MCF 10A (cell line): ENCODE data around the gene INPP5K. TPM values are rescaled to one million over a fixed set of nuclear protein-coding genes. Genes with fewer than 3 reads are reported as not detected.

Experiments used
- BruUV-seq: library from RNA; stranded (reverse); fragments of 400-500 nt; replicated peaks from 2 replicates; lab custom pipeline; 2021; lab: Mats Ljungman, UMichigan
- CTCF ChIA-PET: fragments of 300-600 bp; sonication (Branson Sonifier 250); formaldehyde crosslinking; extraction: SDS; loops from one replicate; lab custom pipeline; 2021; ENCODE audit warnings: antibody characterized with exemption, inconsistent platforms; lab: Yijun Ruan, JAX
- POLR2A ChIA-PET: fragments of 300-600, 350-650 bp; sonication (Branson Sonifier 250); formaldehyde crosslinking; extraction: SDS; loops from one replicate; lab custom pipeline; 2020; ENCODE audit warnings: antibody characterized with exemption, inconsistent platforms; lab: Yijun Ruan, JAX
- DNase-seq: peaks from one replicate; pipeline ENCODE4 v3.0.0-alpha.2; 2018; ENCODE audit not compliant: unreplicated experiment
- H3K27ac Mint-ChIP-seq: one replicate; pipeline ENCODE4 v1.8.0; 2022; ENCODE audit warnings: mild to moderate bottlenecking, low read depth, mixed read lengths; ENCODE audit not compliant: unreplicated experiment
- H3K27me3 Mint-ChIP-seq: one replicate; pipeline ENCODE4 v1.8.0; 2022; ENCODE audit warnings: mixed read lengths; ENCODE audit not compliant: insufficient read depth, unreplicated experiment
- H3K36me3 Mint-ChIP-seq: one replicate; pipeline ENCODE4 v1.8.0; 2022; ENCODE audit warnings: mild to moderate bottlenecking, moderate library complexity, mixed read lengths; ENCODE audit not compliant: insufficient read depth, unreplicated experiment
- H3K4me1 Mint-ChIP-seq: one replicate; pipeline ENCODE4 v1.8.0; 2022; ENCODE audit warnings: mixed read lengths; ENCODE audit not compliant: insufficient read depth, unreplicated experiment
- H3K4me3 Mint-ChIP-seq: one replicate; pipeline ENCODE4 v1.8.0; 2022; ENCODE audit warnings: mild to moderate bottlenecking, moderate library complexity, mixed read lengths; ENCODE audit not compliant: unreplicated experiment
- H3K9me3 Mint-ChIP-seq: one replicate; pipeline ENCODE4 v1.8.0; 2022; ENCODE audit warnings: mixed read lengths; ENCODE audit not compliant: unreplicated experiment
- CTCF ChIP-seq: fragments of 200-600 bp; IDR thresholded peaks from one replicate; pipeline ENCODE4 v1.8.0; 2022; ENCODE audit warnings: antibody characterized with exemption, mild to moderate bottlenecking; ENCODE audit not compliant: unreplicated experiment
- intact Hi-C: fragments of 100-400 bp; cut with micrococcal nuclease; formaldehyde crosslinking; loops from 2 replicates; pipeline ENCODE4 v1.14.1; 2022
- total RNA-seq: library from RNA; stranded (reverse); gene quantifications from 2 replicates; pipeline ENCODE4 v1.2.3, GENCODE V29; 2022

INPP5K gene
- total RNA-seq, 1 experiment from 2014 or later, result 28.9 TPM

- peaks cover 7% of the 10 kb centered on the region for H3K36me3 Mint-ChIP-seq
- intact Hi-C loops, result loop anchor here (1.0 kb wide), 1 partner anchor 35 kb away; the partner anchor contains the start of gene CRK
- ChIA-PET CTCF (interaction anchor here (1.0 kb wide), 1 partner anchor 24 kb away, joined by 3 read pairs; no protein-coding TSS in a partner anchor), POLR2A (interaction anchor here (0.6 to 4.2 kb wide), 9 partner anchors 12 to 126 kb away, joined by 3 to 45 read pairs (median 3); partner anchors contain the start of genes CRK and INPP5K)
- no peaks in the 10 kb centered on the region for H3K9me3 Mint-ChIP-seq
- no peak for TF ChIP-seq CTCF
- H3K4me3 Mint-ChIP-seq, result peak overlapping the region; percentile 83
- H3K27ac Mint-ChIP-seq, result peak overlapping the region; percentile 52
- no TSS peak for BruUV-seq
- peaks cover 24% of the 10 kb centered on the region for H3K4me1 Mint-ChIP-seq
- peak; percentile 52 for DNase-seq
- no peaks in the 10 kb centered on the region for H3K27me3 Mint-ChIP-seq
These were observed 25.6 kb downstream of the INPP5K start for GRCh38 chr17:1490643-1491442.

- Mint-ChIP-seq H3K27ac (no peak overlapping the region), H3K9me3 (no peaks in the 10 kb centered on the region), H3K4me1 (peaks cover 17% of the 10 kb centered on the region), H3K4me3 (peak overlapping the region; percentile 73), H3K36me3 (peaks cover 21% of the 10 kb centered on the region), H3K27me3 (no peaks in the 10 kb centered on the region)
- intact Hi-C loops, result no loop called here
- no TSS peak for BruUV-seq
- POLR2A ChIA-PET, result interaction anchor here (0.7 to 4.2 kb wide), 4 partner anchors 23 to 143 kb away, joined by 3 to 45 read pairs (median 12); partner anchors contain the start of gene INPP5K
- CTCF ChIA-PET, result interaction anchor here (0.9 kb wide), 1 partner anchor 123 kb away, joined by 4 read pairs; no protein-coding TSS in a partner anchor
- TF ChIP-seq CTCF, result no peak
- no peak for DNase-seq
These were observed 27.6 kb downstream of the INPP5K start for GRCh38 chr17:1488826-1489270.

- Mint-ChIP-seq H3K36me3 (peaks cover 27% of the 10 kb centered on the region), H3K9me3 (no peaks in the 10 kb centered on the region), H3K27me3 (no peaks in the 10 kb centered on the region), H3K4me3 (peak overlapping the region; percentile 73), H3K27ac (peak overlapping the region; percentile 75), H3K4me1 (peaks cover 17% of the 10 kb centered on the region)
- CTCF ChIA-PET, result interaction anchor here (0.7 to 1.0 kb wide), 3 partner anchors 10 to 123 kb away, joined by 3 to 7 read pairs (median 4); no protein-coding TSS in a partner anchor
- POLR2A ChIA-PET, result interaction anchor here (0.7 to 4.2 kb wide), 14 partner anchors 10 to 161 kb away, joined by 3 to 45 read pairs (median 5); partner anchors contain the start of genes CRK, INPP5K, PITPNA and RILP
- DNase-seq, result peak; percentile 69
- TF ChIP-seq CTCF, result no peak
- intact Hi-C loops, result no loop called here
- TSS peak; percentile 21 for BruUV-seq
These were observed 28.2 kb downstream of the INPP5K start for GRCh38 chr17:1487939-1488825.
